ENCODE results near the gene AURKA.

DNA sequence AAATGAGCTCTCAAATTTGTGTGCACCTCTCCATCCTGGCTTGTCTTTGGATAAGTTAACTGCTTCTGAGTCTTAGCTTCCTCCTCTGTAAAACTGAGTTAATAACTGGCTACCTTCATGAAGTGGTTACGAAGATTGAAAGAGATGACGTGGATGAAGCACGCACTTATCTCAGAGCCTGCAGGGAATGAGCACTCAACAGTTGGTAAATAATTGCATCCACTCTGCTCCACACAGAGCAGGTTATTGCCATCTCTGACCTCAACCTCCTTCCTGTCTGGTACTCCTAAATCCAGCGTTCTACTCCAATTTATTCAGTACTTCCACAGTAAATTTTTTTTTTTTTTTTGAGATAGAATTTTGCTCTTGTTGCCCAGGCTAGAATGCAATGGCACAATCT lies 6.9 kb downstream of the AURKA start:
- TF ChIP-seq, protein P1, sequence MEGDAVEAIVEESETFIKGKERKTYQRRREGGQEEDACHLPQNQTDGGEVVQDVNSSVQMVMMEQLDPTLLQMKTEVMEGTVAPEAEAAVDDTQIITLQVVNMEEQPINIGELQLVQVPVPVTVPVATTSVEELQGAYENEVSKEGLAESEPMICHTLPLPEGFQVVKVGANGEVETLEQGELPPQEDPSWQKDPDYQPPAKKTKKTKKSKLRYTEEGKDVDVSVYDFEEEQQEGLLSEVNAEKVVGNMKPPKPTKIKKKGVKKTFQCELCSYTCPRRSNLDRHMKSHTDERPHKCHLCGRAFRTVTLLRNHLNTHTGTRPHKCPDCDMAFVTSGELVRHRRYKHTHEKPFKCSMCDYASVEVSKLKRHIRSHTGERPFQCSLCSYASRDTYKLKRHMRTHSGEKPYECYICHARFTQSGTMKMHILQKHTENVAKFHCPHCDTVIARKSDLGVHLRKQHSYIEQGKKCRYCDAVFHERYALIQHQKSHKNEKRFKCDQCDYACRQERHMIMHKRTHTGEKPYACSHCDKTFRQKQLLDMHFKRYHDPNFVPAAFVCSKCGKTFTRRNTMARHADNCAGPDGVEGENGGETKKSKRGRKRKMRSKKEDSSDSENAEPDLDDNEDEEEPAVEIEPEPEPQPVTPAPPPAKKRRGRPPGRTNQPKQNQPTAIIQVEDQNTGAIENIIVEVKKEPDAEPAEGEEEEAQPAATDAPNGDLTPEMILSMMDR (conservative IDR thresholded peaks at IDR 0.05; ENCODE audit: low read depth in 2 of 2), result no peak
- TF ChIP-seq, protein P2, sequence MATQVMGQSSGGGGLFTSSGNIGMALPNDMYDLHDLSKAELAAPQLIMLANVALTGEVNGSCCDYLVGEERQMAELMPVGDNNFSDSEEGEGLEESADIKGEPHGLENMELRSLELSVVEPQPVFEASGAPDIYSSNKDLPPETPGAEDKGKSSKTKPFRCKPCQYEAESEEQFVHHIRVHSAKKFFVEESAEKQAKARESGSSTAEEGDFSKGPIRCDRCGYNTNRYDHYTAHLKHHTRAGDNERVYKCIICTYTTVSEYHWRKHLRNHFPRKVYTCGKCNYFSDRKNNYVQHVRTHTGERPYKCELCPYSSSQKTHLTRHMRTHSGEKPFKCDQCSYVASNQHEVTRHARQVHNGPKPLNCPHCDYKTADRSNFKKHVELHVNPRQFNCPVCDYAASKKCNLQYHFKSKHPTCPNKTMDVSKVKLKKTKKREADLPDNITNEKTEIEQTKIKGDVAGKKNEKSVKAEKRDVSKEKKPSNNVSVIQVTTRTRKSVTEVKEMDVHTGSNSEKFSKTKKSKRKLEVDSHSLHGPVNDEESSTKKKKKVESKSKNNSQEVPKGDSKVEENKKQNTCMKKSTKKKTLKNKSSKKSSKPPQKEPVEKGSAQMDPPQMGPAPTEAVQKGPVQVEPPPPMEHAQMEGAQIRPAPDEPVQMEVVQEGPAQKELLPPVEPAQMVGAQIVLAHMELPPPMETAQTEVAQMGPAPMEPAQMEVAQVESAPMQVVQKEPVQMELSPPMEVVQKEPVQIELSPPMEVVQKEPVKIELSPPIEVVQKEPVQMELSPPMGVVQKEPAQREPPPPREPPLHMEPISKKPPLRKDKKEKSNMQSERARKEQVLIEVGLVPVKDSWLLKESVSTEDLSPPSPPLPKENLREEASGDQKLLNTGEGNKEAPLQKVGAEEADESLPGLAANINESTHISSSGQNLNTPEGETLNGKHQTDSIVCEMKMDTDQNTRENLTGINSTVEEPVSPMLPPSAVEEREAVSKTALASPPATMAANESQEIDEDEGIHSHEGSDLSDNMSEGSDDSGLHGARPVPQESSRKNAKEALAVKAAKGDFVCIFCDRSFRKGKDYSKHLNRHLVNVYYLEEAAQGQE (IDR thresholded peaks at IDR 0.05; ENCODE audit: unreplicated experiment), result no peak
- TF ChIP-seq EZH2phosphoT487 (IDR thresholded peaks at IDR 0.05; ENCODE audit: unreplicated experiment) (no peak), EZH2 (IDR thresholded peaks at IDR 0.05; ENCODE audit: low read depth, unreplicated experiment) (no peak), JUNB (IDR thresholded peaks at IDR 0.05; ENCODE audit: unreplicated experiment) (no peak), POLR2AphosphoS5 (IDR thresholded peaks at IDR 0.05; ENCODE audit: low read depth) (no peak)
